Muscle of back (tissue), 11 donors: ENCODE data around the gene JMY. TPM values are rescaled to one million over a fixed set of nuclear protein-coding genes. Genes with fewer than 3 reads are reported as not detected.

ENCODE experiments used
- DNase-seq, 3 donors: peaks; one replicate each; pipeline versions ENCODE4 v3.0.0 to v3.0.0-alpha.2; 2013
- polyA plus RNA-seq, 10 donors: library from polyadenylated mRNA; unstranded; fragments of 120-200 nt; gene quantifications; one replicate each; pipeline ENCODE4 v1.2.1, GENCODE V29; 2013; ENCODE audit not compliant: insufficient read length in 10 of 10

Gene JMY
- polyA plus RNA-seq, 10 donors, result 8.5 to 12.4 (median 11.3) TPM

- DNase-seq, result no peak
Measured at GRCh38 chr5:79285285-79285684, 49.4 kb downstream of the JMY start.

- no peak for DNase-seq
Measured at GRCh38 chr5:79285833-79286232, 49.9 kb downstream of the JMY start.

- no peak for DNase-seq
Measured at GRCh38 chr5:79287380-79287779, 51.4 kb downstream of the JMY start.

- no peak for DNase-seq
Measured at GRCh38 chr5:79287907-79288306, 52.0 kb downstream of the JMY start.

GRCh38 chr5:79295029-79295428 is 59.1 kb downstream of the JMY start:
- no peak for DNase-seq

GRCh38 chr5:79297661-79298060 is 61.7 kb downstream of the JMY start:
- no peak for DNase-seq

- no peak for DNase-seq
Measured at GRCh38 chr5:79301046-79301712, 65.2 kb downstream of the JMY start.

GRCh38 chr5:79302454-79302853 is 66.5 kb downstream of the JMY start:
- DNase-seq, result no peak

GRCh38 chr5:79305706-79306105 is 69.8 kb downstream of the JMY start:
- no peak for DNase-seq

GRCh38 chr5:79318935-79319614 is 83.1 kb downstream of the JMY start:
- peak in 1 of 3 donors; percentile 53 for DNase-seq

- DNase-seq, result no peak
Measured at GRCh38 chr5:79329453-79329852, 93.5 kb downstream of the JMY start.

GRCh38 chr5:79330071-79330470 is 94.1 kb downstream of the JMY start:
- DNase-seq, result no peak

GRCh38 chr5:79333852-79334557 is 98.1 kb downstream of the JMY start:
- no peak for DNase-seq

- peak in 1 of 3 donors; percentile 27 for DNase-seq
Measured at GRCh38 chr5:79346420-79346824, 110.5 kb downstream of the JMY start.

GRCh38 chr5:79349047-79349446 is 113.1 kb downstream of the JMY start:
- no peak for DNase-seq

- DNase-seq, result no peak
Measured at GRCh38 chr5:79349881-79350280, 114.0 kb downstream of the JMY start.

- peak; percentile 0 to 47 (median 16) for DNase-seq
Measured at GRCh38 chr5:79357398-79357797, 121.5 kb downstream of the JMY start.

Other genes starting within 250 kb of the JMY start
- 1 to 10 TPM; 1.8 to 4.3 (median 2.4) TPM for gene DMGDH, start 166.5 kb upstream of the JMY start, polyA plus RNA-seq
- gene BHMT2, start 166.4 kb upstream of the JMY start, polyA plus RNA-seq, result 1 to 10 TPM; 2.1 to 5.9 (median 4.5) TPM
- gene BHMT, start 124.3 kb upstream of the JMY start, polyA plus RNA-seq, result under 1 TPM in 7 of 10 donors, not detected in 3; 0.15 to 0.98 (median 0.29) TPM